Measurements from ENCODE around the gene OCEL1. TPM values are rescaled to one million over a fixed set of nuclear protein-coding genes. Genes with fewer than 3 reads are reported as not detected.

The OCEL1 gene
- total and polyA plus RNA-seq, 2 of the 13 experiments (the other 11 are each of a cell fraction or from before 2014, with no cell fraction given), result 10.6 to 17.2 TPM

GRCh38 chr19:17246681-17247425 lies 20.8 kb downstream of the OCEL1 start (continued):
- TF ChIP-seq ZNF704 (CRISPR knock-in tag; IDR thresholded peaks at IDR 0.05; ENCODE audit: borderline replicate concordance), result no peak
- no peak for TF ChIP-seq SAFB2 (CRISPR knock-in tag; IDR thresholded peaks at IDR 0.05; ENCODE audit: borderline replicate concordance, low read depth)
- TF ChIP-seq NFE2L2 (IDR thresholded peaks at IDR 0.05; ENCODE audit: low read length), result no peak
- TF ChIP-seq POGK (CRISPR knock-in tag; conservative IDR thresholded peaks at IDR 0.05), result no peak
- TF ChIP-seq ZNF720 (CRISPR knock-in tag; IDR thresholded peaks at IDR 0.05), result no peak
- peak; percentile 73 for TF ChIP-seq ZGPAT (CRISPR knock-in tag; IDR thresholded peaks at IDR 0.05)
- peak; percentile 74 for TF ChIP-seq ASH2L (IDR thresholded peaks at IDR 0.05; ENCODE audit: insufficient read length, low read depth, low read length)
- TF ChIP-seq SNAPC5 (CRISPR knock-in tag; IDR thresholded peaks at IDR 0.05; ENCODE audit: borderline replicate concordance), result no peak; the same call in 1 of the 2 replicates
- no peak for TF ChIP-seq ZFP82 (CRISPR knock-in tag; IDR thresholded peaks at IDR 0.05; ENCODE audit: borderline replicate concordance)
- TF ChIP-seq TCF7 (IDR thresholded peaks at IDR 0.05; ENCODE audit: low read depth), result no peak
- no peak for TF ChIP-seq TRIM24 (CRISPR knock-in tag; IDR thresholded peaks at IDR 0.05)
- TF ChIP-seq ARID5B (CRISPR knock-in tag; IDR thresholded peaks at IDR 0.05), result 0 out of 2 replicates have a peak, but pooled peaks have one; percentile 48
- TF ChIP-seq CHD4 (IDR thresholded peaks at IDR 0.05; ENCODE audit: borderline replicate concordance, low read length), result peak; percentile 98; the same call in 1 of the 2 replicates
- peak; percentile 31; the same call in 1 of the 2 replicates for TF ChIP-seq SPEN (CRISPR knock-in tag; IDR thresholded peaks at IDR 0.05; ENCODE audit: low read depth)
- no peak for TF ChIP-seq ZNF777 (CRISPR knock-in tag; IDR thresholded peaks at IDR 0.05)
- no peak for TF ChIP-seq ZSCAN22 (CRISPR knock-in tag; IDR thresholded peaks at IDR 0.05)
- TF ChIP-seq POGZ (CRISPR knock-in tag; IDR thresholded peaks at IDR 0.05), result no peak
- no peak for TF ChIP-seq ZMAT5 (CRISPR knock-in tag; IDR thresholded peaks at IDR 0.05; ENCODE audit: borderline replicate concordance, low read depth)
- peak; percentile 50; the same call in 1 of the 2 replicates for TF ChIP-seq KAT8 (CRISPR knock-in tag; IDR thresholded peaks at IDR 0.05)
- TF ChIP-seq GTF3A (CRISPR knock-in tag; conservative IDR thresholded peaks at IDR 0.05), result no peak
- peak; percentile 13 for TF ChIP-seq ZNF121 (CRISPR knock-in tag; IDR thresholded peaks at IDR 0.05)

All from HepG2 (cell line).